Endodermal cell (in vitro differentiated cells): ENCODE data around the gene CMSS1. TPM values are rescaled to one million over a fixed set of nuclear protein-coding genes. Genes with fewer than 3 reads are reported as not detected.

Source experiments
- DNase-seq: peaks from one replicate; pipeline ENCODE4 v3.0.0-alpha.2; 2017
- H3K27ac ChIP-seq: 2 replicates; pipeline ENCODE4 v1.5.1; 2013; ENCODE audit warnings: mild to moderate bottlenecking, low read depth, low read length, moderate library complexity
- H3K27me3 ChIP-seq: 2 replicates; pipeline ENCODE4 v1.6.1; 2013; ENCODE audit warnings: mild to moderate bottlenecking, low read length, moderate library complexity; ENCODE audit not compliant: insufficient read depth, control insufficient read depth, poor library complexity, severe bottlenecking
- H3K36me3 ChIP-seq: 2 replicates; pipeline ENCODE4 v1.7.0; 2013; ENCODE audit warnings: mild to moderate bottlenecking, low read length, moderate library complexity; ENCODE audit not compliant: control insufficient read depth, insufficient read depth
- H3K4me1 ChIP-seq: one replicate; pipeline ENCODE4 v1.7.0; 2013; ENCODE audit warnings: low read length; ENCODE audit not compliant: control insufficient read depth, insufficient read depth
- H3K4me3 ChIP-seq: 2 replicates; pipeline ENCODE4 v1.5.1; 2013; ENCODE audit warnings: mild to moderate bottlenecking, low read length, moderate library complexity
- H3K9ac ChIP-seq: 2 replicates; pipeline ENCODE4 v1.6.1; 2013; ENCODE audit warnings: mild to moderate bottlenecking, low read length, moderate library complexity; ENCODE audit not compliant: poor library complexity, severe bottlenecking; ENCODE audit errors: extremely low read depth
- H3K9me3 ChIP-seq: 2 replicates; pipeline ENCODE4 v1.6.1; 2013; ENCODE audit warnings: mild to moderate bottlenecking, low read length, moderate library complexity; ENCODE audit not compliant: control insufficient read depth
- H3K27ac Mint-ChIP-seq: 2 replicates; pipeline ENCODE4 v1.8.0; 2020; ENCODE audit warnings: mixed read lengths
- H3K27me3 Mint-ChIP-seq: 2 replicates; pipeline ENCODE4 v1.8.0; 2021; ENCODE audit warnings: mild to moderate bottlenecking, mixed read lengths; ENCODE audit not compliant: insufficient read depth
- H3K36me3 Mint-ChIP-seq: 2 replicates; pipeline ENCODE4 v1.8.0; 2020; ENCODE audit warnings: low read depth, mixed read lengths
- H3K4me1 Mint-ChIP-seq: 2 replicates; pipeline ENCODE4 v1.8.0; 2020; ENCODE audit warnings: mixed read lengths
- H3K4me3 Mint-ChIP-seq: 2 replicates; pipeline ENCODE4 v1.8.0; 2020; ENCODE audit warnings: mild to moderate bottlenecking, moderate library complexity, mixed read lengths
- H3K9me3 Mint-ChIP-seq: 2 replicates; pipeline ENCODE4 v1.8.0; 2020; ENCODE audit warnings: mild to moderate bottlenecking, mixed read lengths
- WGBS, 2 experiments: methylation state at CpG; one replicate each; pipeline versions ENCODE4 v1.1.5 to v1.1.7; 2013; ENCODE audit warnings: missing lambda C conversion rate in 2 of 2, mixed read lengths in 1 of 2; ENCODE audit not compliant: insufficient coverage in 1 of 2, insufficient read length in 1 of 2; 5-methylcytosine and 5-hydroxymethylcytosine counted together
- total RNA-seq, 2 donors: library from RNA; stranded (reverse); fragmentation: NEBNext Ultra II Directional in 1 of 2; extraction: Animal tissue kit (Norgen Biotek cat#: 25700) in 1 of 2; gene quantifications; 2 replicates in 1 of 2; 3 replicates in 1 of 2; pipeline ENCODE4 v1.2.1, GENCODE V29; 2021
- TF ChIP-seq, protein P1 (sequence below): fragments of 200-600 bp; sonication (generic); conservative IDR thresholded peaks from 2 replicates; pipeline ENCODE4 v1.5.0; 2021; ENCODE audit warnings: antibody characterized with exemption, mild to moderate bottlenecking

The CMSS1 gene
- total RNA-seq, 2 donors from 2014 or later = 48.5 to 50.8 TPM

DNA sequence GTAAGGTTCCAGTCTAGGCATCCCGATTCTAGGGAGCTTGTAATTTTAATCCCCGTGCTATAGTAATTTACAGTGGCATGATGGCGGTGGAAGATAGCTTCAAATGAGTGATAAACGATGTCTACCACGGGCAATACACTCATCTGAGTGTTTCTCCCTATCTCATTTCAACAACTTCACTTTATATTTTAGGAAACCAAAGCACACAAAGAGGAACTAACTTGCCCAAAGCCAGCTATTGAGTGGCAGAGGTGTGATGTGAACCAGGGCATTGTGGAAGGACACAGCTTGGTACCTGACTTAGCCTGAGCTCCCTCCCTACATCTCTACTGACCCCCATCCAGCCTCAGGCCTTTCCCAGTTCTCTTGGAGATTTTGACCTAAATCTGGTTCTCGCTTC lies 313.6 kb downstream of the CMSS1 start:
- WGBS, 2 experiments = 90 to 100% methylated on average over 2 to 6 of the region's 6 CpGs
- Histone ChIP-seq H3K36me3 (no peaks in the 10 kb centered on the region), H3K27ac (no peak overlapping the region), H3K27me3 (no peaks in the 10 kb centered on the region), H3K9me3 (no peaks in the 10 kb centered on the region), H3K4me1 (no peaks in the 10 kb centered on the region), H3K4me3 (no peak overlapping the region), H3K9ac (no peak overlapping the region)
- Mint-ChIP-seq H3K36me3 (no peaks in the 10 kb centered on the region), H3K9me3 (no peaks in the 10 kb centered on the region), H3K27ac (no peak overlapping the region), H3K4me3 (no peak overlapping the region), H3K27me3 (no peaks in the 10 kb centered on the region), H3K4me1 (peaks cover 2% of the 10 kb centered on the region)
- no peak for DNase-seq
- TF ChIP-seq, protein P1, sequence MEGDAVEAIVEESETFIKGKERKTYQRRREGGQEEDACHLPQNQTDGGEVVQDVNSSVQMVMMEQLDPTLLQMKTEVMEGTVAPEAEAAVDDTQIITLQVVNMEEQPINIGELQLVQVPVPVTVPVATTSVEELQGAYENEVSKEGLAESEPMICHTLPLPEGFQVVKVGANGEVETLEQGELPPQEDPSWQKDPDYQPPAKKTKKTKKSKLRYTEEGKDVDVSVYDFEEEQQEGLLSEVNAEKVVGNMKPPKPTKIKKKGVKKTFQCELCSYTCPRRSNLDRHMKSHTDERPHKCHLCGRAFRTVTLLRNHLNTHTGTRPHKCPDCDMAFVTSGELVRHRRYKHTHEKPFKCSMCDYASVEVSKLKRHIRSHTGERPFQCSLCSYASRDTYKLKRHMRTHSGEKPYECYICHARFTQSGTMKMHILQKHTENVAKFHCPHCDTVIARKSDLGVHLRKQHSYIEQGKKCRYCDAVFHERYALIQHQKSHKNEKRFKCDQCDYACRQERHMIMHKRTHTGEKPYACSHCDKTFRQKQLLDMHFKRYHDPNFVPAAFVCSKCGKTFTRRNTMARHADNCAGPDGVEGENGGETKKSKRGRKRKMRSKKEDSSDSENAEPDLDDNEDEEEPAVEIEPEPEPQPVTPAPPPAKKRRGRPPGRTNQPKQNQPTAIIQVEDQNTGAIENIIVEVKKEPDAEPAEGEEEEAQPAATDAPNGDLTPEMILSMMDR = no peak

DNA sequence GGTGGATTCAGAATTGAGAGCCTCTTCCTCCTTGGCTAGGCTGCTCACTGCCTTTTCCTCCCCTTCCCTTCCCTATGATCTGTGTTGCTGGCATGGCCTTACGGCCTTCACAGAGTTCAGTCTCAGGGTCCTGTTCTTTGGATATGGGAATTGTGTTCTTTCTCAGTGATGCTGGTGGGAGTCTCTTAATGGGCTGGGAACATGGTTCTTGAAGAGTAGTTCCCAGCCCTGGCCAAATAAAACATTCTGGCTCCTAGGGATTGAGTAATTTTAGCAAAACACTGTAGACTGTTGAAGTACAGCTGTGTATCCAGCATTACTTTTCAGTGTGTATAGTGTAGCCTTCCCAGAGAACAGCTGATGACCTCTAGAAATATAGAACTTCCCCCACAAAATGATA lies 319.3 kb downstream of the CMSS1 start:
- TF ChIP-seq, protein P1 = no peak
- Mint-ChIP-seq H3K27ac (no peak overlapping the region), H3K4me3 (no peak overlapping the region), H3K9me3 (no peaks in the 10 kb centered on the region), H3K4me1 (no peaks in the 10 kb centered on the region), H3K27me3 (no peaks in the 10 kb centered on the region), H3K36me3 (no peaks in the 10 kb centered on the region)
- Histone ChIP-seq H3K27ac (no peak overlapping the region), H3K9ac (no peak overlapping the region), H3K9me3 (peaks cover under 1% of the 10 kb centered on the region), H3K4me1 (no peaks in the 10 kb centered on the region), H3K36me3 (no peaks in the 10 kb centered on the region), H3K4me3 (no peak overlapping the region), H3K27me3 (no peaks in the 10 kb centered on the region)
- DNase-seq = no peak
- 86% methylated on average over 1 of the region's 1 CpG; no CpG with 5 or more reads in 1 of the 2 experiments for WGBS, 2 experiments

DNA sequence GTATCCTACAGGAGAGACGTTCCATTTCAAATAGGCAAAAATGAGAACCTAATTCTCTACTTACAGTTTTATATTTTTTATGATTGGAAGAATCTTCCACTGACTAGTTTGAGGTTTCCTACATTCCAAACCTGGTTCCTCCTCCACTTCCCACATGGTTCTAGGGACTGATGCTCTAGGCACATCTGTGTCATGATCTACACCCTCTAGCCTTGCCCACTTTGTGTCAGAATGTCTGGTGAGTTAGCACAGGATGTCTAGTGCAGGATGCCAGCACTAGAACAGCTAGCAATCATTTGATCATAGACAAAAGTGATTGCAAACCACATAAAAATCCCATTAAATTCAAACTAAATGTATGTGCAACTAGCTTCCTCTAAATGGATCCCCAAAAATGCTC lies 323.3 kb downstream of the CMSS1 start:
- no peaks in the 10 kb centered on the region for H3K27me3 Mint-ChIP-seq
- no peak overlapping the region for H3K4me3 Mint-ChIP-seq
- TF ChIP-seq, protein P1 = no peak
- no peak overlapping the region for H3K27ac ChIP-seq
- H3K9me3 ChIP-seq = peaks cover 21% of the 10 kb centered on the region
- no peaks in the 10 kb centered on the region for H3K4me1 ChIP-seq
- peaks cover 5% of the 10 kb centered on the region for H3K36me3 Mint-ChIP-seq
- H3K27me3 ChIP-seq = no peaks in the 10 kb centered on the region
- WGBS, 2 experiments = 100% methylated on average over 1 of the region's 1 CpG
- H3K9ac ChIP-seq = no peak overlapping the region
- H3K4me1 Mint-ChIP-seq = no peaks in the 10 kb centered on the region
- DNase-seq = no peak
- peaks cover 17% of the 10 kb centered on the region for H3K9me3 Mint-ChIP-seq
- H3K4me3 ChIP-seq = no peak overlapping the region
- no peak overlapping the region for H3K27ac Mint-ChIP-seq
- no peaks in the 10 kb centered on the region for H3K36me3 ChIP-seq
